Keratinocyte (primary cell): ENCODE data around the gene SHISA5.

Experiments used
- CTCF ChIP-seq, 3 experiments: IDR thresholded peaks in 1 of 3; conservative IDR thresholded peaks in 1 of 3; optimal IDR thresholded peaks in 1 of 3; 2 replicates in 2 of 3; 3 replicates in 1 of 3; pipeline versions ENCODE3 to v1.5.1; 2011; ENCODE audit warnings: low read length in 3 of 3, mild to moderate bottlenecking in 3 of 3, moderate library complexity in 2 of 3, control low read depth in 1 of 3, inconsistent platforms in 1 of 3; ENCODE audit not compliant: insufficient read depth in 2 of 3; ENCODE audit errors: extremely low read depth in 1 of 3
- EZH2 ChIP-seq: IDR thresholded peaks from one replicate; pipeline ENCODE4 v1.6.1; 2012; ENCODE audit warnings: inconsistent platforms, mild to moderate bottlenecking, low read length, moderate library complexity

GRCh38 chr3:48420561-48420960, 83.4 kb downstream of the SHISA5 start:
- TF ChIP-seq CTCF (optimal IDR thresholded peaks at IDR 0.05 in 1 of 3, IDR thresholded peaks at IDR 0.05 in 1 of 3, conservative IDR thresholded peaks at IDR 0.05 in 1 of 3; ENCODE audit: extremely low read depth in 1 of 3, insufficient read depth in 2 of 3, low read length in 3 of 3) (no peak), EZH2 (no peak)
